Activated T-helper 17 cell treated with anti-CD3 and anti-CD28 coated beads, Interleukin-2, amount 50 U/mL, for 72 hours (primary cell): ENCODE measurements around the gene BPIFA1. TPM values are rescaled to one million over a fixed set of nuclear protein-coding genes. Genes with fewer than 3 reads are reported as not detected.

Experiments used
- ATAC-seq: fragments of 150-1000 bp; cut with Tn5 transposase; replicated peaks from 2 replicates; pipeline ENCODE4 v1.10.0; 2021; ENCODE audit warnings: mild to moderate bottlenecking, moderate library complexity
- H3K27ac Mint-ChIP-seq: one replicate; pipeline ENCODE4 v1.8.0; 2022; ENCODE audit warnings: mixed read lengths
- H3K27me3 Mint-ChIP-seq: one replicate; pipeline ENCODE4 v1.8.0; 2022; ENCODE audit warnings: mixed read lengths
- H3K36me3 Mint-ChIP-seq: one replicate; pipeline ENCODE4 v1.8.0; 2022; ENCODE audit warnings: low read depth, mild to moderate bottlenecking, mixed read lengths
- H3K4me1 Mint-ChIP-seq: one replicate; pipeline ENCODE4 v1.8.0; 2022; ENCODE audit warnings: mixed read lengths
- H3K4me3 Mint-ChIP-seq: one replicate; pipeline ENCODE4 v1.8.0; 2022; ENCODE audit warnings: mild to moderate bottlenecking, mixed read lengths
- H3K9me3 Mint-ChIP-seq: one replicate; pipeline ENCODE4 v1.8.0; 2022; ENCODE audit warnings: mixed read lengths
- total RNA-seq, 2 donors: library from RNA; stranded (reverse); gene quantifications; one replicate each; pipeline ENCODE4 v1.2.3, GENCODE V29; 2022

Gene BPIFA1
- total RNA-seq, 2 donors from 2014 or later, result not detected

- no peak overlapping the region for H3K4me3 Mint-ChIP-seq
- peaks cover 1% of the 10 kb centered on the region for H3K4me1 Mint-ChIP-seq
- no peak for ATAC-seq
- H3K9me3 Mint-ChIP-seq, result no peaks in the 10 kb centered on the region
- H3K27me3 Mint-ChIP-seq, result peaks cover 14% of the 10 kb centered on the region
- no peak overlapping the region for H3K27ac Mint-ChIP-seq
- H3K36me3 Mint-ChIP-seq, result no peaks in the 10 kb centered on the region
Measured at GRCh38 chr20:33278700-33279099, 42.9 kb downstream of the BPIFA1 start.

DNA sequence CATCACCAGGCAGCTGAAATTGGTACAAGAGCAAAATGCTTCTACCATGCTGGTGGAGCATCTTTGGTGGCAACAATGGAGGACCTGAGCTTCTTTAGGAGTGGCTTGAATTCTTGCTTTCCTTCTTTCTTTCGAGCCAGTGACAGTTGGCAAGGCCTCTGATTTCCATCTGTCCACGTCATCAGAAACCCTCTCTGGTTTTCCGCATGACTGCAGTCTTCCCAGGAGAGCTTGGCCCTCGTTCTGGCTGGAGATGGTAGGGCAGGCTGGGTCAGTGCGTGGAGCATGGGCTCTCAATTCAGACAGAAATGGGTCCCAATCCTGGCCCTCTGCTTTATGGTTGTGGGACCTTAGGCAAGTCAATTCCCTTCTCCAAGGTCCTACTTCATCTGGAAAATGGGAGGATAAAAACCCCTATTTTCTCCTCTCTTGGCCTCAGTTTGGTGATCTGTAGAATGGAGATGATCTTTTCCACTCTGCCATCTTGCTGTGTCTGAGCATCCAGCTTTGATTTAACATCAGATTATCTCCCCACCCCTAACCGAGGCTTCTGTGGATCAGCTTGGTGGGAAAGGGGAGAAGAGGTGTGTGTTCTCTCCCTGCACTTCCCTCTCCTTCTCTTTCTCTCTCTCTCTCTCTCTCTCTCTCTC lies 43.6 kb downstream of the BPIFA1 start:
- Mint-ChIP-seq H3K27ac (no peak overlapping the region), H3K4me3 (no peak overlapping the region), H3K27me3 (peaks cover 15% of the 10 kb centered on the region), H3K4me1 (no peaks in the 10 kb centered on the region), H3K9me3 (no peaks in the 10 kb centered on the region), H3K36me3 (no peaks in the 10 kb centered on the region)
- no peak for ATAC-seq

- Mint-ChIP-seq H3K4me1 (no peaks in the 10 kb centered on the region), H3K36me3 (no peaks in the 10 kb centered on the region), H3K27me3 (peaks cover 19% of the 10 kb centered on the region), H3K27ac (no peak overlapping the region), H3K4me3 (no peak overlapping the region), H3K9me3 (no peaks in the 10 kb centered on the region)
- ATAC-seq, result no peak
Measured at GRCh38 chr20:33280000-33280680, 44.3 kb downstream of the BPIFA1 start.

DNA sequence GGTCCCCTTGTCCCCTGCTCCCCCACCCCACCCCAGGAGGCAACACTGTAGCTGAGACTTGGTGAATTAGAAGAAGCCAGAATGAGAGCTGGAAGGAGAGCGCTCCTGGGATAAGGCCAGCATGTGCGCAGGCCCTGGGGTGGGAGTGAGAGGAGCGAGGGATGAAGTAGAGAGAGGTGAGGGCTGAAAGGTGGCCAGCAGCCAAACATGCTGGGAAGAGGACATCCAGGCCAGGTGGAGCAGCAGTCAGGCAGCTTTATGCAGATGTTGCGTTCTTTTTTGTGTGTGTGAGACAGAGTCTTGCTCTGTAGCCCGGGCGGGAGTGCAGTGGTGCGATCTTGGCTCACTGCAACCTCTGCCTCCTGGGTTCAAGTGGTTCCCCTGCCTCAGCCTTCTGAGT lies 45.0 kb downstream of the BPIFA1 start:
- no peak for ATAC-seq
- H3K9me3 Mint-ChIP-seq, result no peaks in the 10 kb centered on the region
- H3K27ac Mint-ChIP-seq, result no peak overlapping the region
- no peaks in the 10 kb centered on the region for H3K4me1 Mint-ChIP-seq
- H3K4me3 Mint-ChIP-seq, result no peak overlapping the region
- peaks cover 19% of the 10 kb centered on the region for H3K27me3 Mint-ChIP-seq
- H3K36me3 Mint-ChIP-seq, result no peaks in the 10 kb centered on the region

DNA sequence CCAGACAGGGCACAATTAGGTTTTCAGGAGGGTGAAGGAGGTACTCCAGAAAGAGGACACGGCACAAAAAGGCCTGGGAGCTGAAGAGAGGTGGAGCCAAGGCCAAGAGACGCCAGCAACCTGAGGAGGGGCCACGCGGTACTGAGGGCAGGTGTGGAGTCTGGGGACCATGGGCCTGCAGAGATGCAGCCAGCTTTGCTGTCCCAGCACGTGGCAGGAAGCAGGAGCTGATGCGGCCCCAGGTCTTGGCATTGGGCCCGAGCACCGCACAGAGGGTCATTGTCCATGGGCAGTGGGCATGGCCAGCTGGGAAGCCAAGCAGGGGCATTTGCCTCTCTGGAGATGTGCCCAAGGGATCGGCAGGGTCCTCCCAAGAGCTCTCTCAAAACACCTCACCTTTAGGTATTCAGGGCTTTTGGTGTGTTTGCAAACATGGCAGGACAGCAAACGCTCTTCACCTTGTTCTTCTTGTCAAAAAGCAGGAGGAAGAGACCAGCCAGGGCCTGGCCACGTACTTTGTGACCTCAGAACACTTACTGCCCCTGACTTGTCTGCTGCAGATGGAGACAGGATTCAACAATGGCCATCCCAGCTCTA lies 45.9 kb downstream of the BPIFA1 start:
- Mint-ChIP-seq H3K27ac (no peak overlapping the region), H3K9me3 (no peaks in the 10 kb centered on the region), H3K4me1 (no peaks in the 10 kb centered on the region), H3K4me3 (no peak overlapping the region), H3K27me3 (peaks cover 19% of the 10 kb centered on the region), H3K36me3 (no peaks in the 10 kb centered on the region)
- ATAC-seq, result no peak

GRCh38 chr20:33282196-33282934 lies 46.6 kb downstream of the BPIFA1 start:
- Mint-ChIP-seq H3K4me1 (no peaks in the 10 kb centered on the region), H3K4me3 (no peak overlapping the region), H3K9me3 (no peaks in the 10 kb centered on the region), H3K27me3 (peaks cover 18% of the 10 kb centered on the region), H3K36me3 (no peaks in the 10 kb centered on the region), H3K27ac (no peak overlapping the region)
- ATAC-seq, result no peak

- Mint-ChIP-seq H3K36me3 (no peaks in the 10 kb centered on the region), H3K27me3 (peaks cover 12% of the 10 kb centered on the region), H3K27ac (no peak within 1 kb of the TSS), H3K4me1 (no peaks in the 10 kb centered on the region), H3K9me3 (no peaks in the 10 kb centered on the region), H3K4me3 (no peak within 1 kb of the TSS)
- no peak for ATAC-seq
Measured at GRCh38 chr20:33282991-33283555, 47.3 kb downstream of the BPIFA1 start, which contains the start of gene BPIFB1. BPIFB1 (plus strand) TSS chr20:33283214; CDS start chr20:33286074, 2,860 bp downstream.

GRCh38 chr20:33284284-33284683 lies 48.5 kb downstream of the BPIFA1 start:
- ATAC-seq, result no peak
- H3K27ac Mint-ChIP-seq, result no peak overlapping the region
- no peak overlapping the region for H3K4me3 Mint-ChIP-seq
- no peaks in the 10 kb centered on the region for H3K36me3 Mint-ChIP-seq
- H3K4me1 Mint-ChIP-seq, result no peaks in the 10 kb centered on the region
- H3K9me3 Mint-ChIP-seq, result no peaks in the 10 kb centered on the region
- peaks cover 12% of the 10 kb centered on the region for H3K27me3 Mint-ChIP-seq

GRCh38 chr20:33284937-33285336 lies 49.1 kb downstream of the BPIFA1 start:
- Mint-ChIP-seq H3K27ac (no peak overlapping the region), H3K4me3 (no peak overlapping the region), H3K9me3 (no peaks in the 10 kb centered on the region), H3K36me3 (no peaks in the 10 kb centered on the region), H3K4me1 (no peaks in the 10 kb centered on the region), H3K27me3 (peaks cover 12% of the 10 kb centered on the region)
- ATAC-seq, result no peak

GRCh38 chr20:33285861-33286495 lies 50.2 kb downstream of the BPIFA1 start:
- Mint-ChIP-seq H3K27me3 (peaks cover 9% of the 10 kb centered on the region), H3K9me3 (no peaks in the 10 kb centered on the region), H3K4me3 (no peak overlapping the region), H3K27ac (no peak overlapping the region), H3K36me3 (no peaks in the 10 kb centered on the region), H3K4me1 (no peaks in the 10 kb centered on the region)
- no peak for ATAC-seq

DNA sequence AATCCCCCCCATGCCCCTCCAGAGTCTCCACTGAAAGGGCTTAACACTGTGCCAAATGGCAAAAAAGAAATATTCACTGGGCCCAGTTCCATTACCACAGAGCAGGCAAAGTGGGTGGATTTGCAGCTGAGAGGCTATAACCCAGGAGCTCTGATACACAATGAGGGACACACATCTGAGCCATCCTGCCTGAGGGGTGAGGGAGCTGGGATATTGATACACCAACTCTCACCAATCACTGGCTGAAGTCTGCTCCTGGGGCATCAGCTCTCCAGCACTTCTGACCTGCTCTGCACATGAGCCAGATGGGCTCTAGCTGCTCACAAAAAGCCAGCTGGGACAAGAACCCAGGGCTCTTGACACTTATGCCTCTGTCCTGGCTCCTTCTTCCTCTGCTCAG lies 52.1 kb downstream of the BPIFA1 start:
- no peak for ATAC-seq
- Mint-ChIP-seq H3K4me3 (no peak overlapping the region), H3K36me3 (no peaks in the 10 kb centered on the region), H3K9me3 (no peaks in the 10 kb centered on the region), H3K27me3 (peaks cover 9% of the 10 kb centered on the region), H3K27ac (no peak overlapping the region), H3K4me1 (no peaks in the 10 kb centered on the region)

DNA sequence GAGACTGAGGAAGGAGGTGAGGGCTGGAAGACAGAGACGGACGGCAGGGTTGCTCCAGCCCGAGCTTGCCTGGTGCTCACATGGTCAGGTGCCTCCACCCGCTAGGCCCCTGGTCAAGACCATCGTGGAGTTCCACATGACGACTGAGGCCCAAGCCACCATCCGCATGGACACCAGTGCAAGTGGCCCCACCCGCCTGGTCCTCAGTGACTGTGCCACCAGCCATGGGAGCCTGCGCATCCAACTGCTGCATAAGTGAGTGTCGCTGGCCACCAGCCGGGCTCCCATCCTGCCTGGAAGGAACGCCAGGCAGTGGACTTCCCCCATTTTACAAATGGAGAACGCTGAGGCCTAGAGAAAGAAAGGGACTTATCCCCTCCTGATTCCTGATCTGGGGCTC lies 55.1 kb downstream of the BPIFA1 start:
- no peaks in the 10 kb centered on the region for H3K9me3 Mint-ChIP-seq
- H3K4me3 Mint-ChIP-seq, result no peak overlapping the region
- no peak for ATAC-seq
- H3K36me3 Mint-ChIP-seq, result no peaks in the 10 kb centered on the region
- H3K4me1 Mint-ChIP-seq, result no peaks in the 10 kb centered on the region
- no peaks in the 10 kb centered on the region for H3K27me3 Mint-ChIP-seq
- no peak overlapping the region for H3K27ac Mint-ChIP-seq

DNA sequence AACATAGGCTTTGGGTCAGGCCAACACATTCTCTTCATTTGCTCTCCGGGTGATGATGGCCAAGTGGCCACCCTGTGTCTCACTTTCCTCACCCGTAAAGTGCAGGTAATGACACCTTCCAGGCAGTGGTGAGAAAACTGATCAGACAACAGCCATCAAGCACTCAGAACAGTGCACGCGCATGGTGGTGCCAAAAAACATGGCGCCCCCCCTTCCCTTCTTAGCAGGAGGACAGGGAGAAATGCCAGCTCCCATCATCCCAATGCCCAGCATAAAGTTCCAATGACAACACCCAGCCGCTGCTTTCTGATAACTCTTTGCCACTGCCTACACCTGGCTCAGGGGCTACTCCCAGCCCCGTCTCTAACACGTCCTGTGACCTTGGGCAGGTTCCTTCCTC lies 55.6 kb downstream of the BPIFA1 start:
- no peak for ATAC-seq
- Mint-ChIP-seq H3K4me1 (no peaks in the 10 kb centered on the region), H3K4me3 (no peak overlapping the region), H3K36me3 (no peaks in the 10 kb centered on the region), H3K27me3 (no peaks in the 10 kb centered on the region), H3K27ac (no peak overlapping the region), H3K9me3 (no peaks in the 10 kb centered on the region)

- no peaks in the 10 kb centered on the region for H3K27me3 Mint-ChIP-seq
- H3K27ac Mint-ChIP-seq, result no peak overlapping the region
- ATAC-seq, result peak; percentile 56
- H3K4me3 Mint-ChIP-seq, result no peak overlapping the region
- no peaks in the 10 kb centered on the region for H3K4me1 Mint-ChIP-seq
- H3K9me3 Mint-ChIP-seq, result no peaks in the 10 kb centered on the region
- H3K36me3 Mint-ChIP-seq, result no peaks in the 10 kb centered on the region
Measured at GRCh38 chr20:33291830-33292355, 56.1 kb downstream of the BPIFA1 start.
